Fibroblast of mammary gland (primary cell): Measurements from ENCODE around the gene TRIM37.
A peak's percentile ranks its signal among the peaks of the same experiment; 100 is the strongest.
"Not testable (repeated sequence)": the region's sequence is repeated elsewhere in the genome, so short reads cannot be mapped to it uniquely, and the experiment has no call there.

Experiments used
- DNase-seq: peaks from one replicate; pipeline ENCODE4 v3.0.0-alpha.2; 2010; ENCODE audit warnings: low read depth
- H3K4me3 ChIP-seq: 2 replicates; pipeline ENCODE4 v1.5.1; 2011; ENCODE audit warnings: low read depth, mild to moderate bottlenecking, low read length, moderate library complexity; ENCODE audit not compliant: control insufficient read depth
- TF ChIP-seq, protein P1 (sequence below): conservative IDR thresholded peaks from 2 replicates; pipeline ENCODE4 v1.5.1; 2011; ENCODE audit warnings: low read depth, low read length, inconsistent platforms; ENCODE audit not compliant: control insufficient read depth, insufficient read depth

TRIM37 gene

GRCh38 chr17:58965221-58965620 is 141.5 kb downstream of the TRIM37 start:
- DNase-seq = peak; percentile 7
- no peak overlapping the region for H3K4me3 ChIP-seq
- TF ChIP-seq, protein P1, sequence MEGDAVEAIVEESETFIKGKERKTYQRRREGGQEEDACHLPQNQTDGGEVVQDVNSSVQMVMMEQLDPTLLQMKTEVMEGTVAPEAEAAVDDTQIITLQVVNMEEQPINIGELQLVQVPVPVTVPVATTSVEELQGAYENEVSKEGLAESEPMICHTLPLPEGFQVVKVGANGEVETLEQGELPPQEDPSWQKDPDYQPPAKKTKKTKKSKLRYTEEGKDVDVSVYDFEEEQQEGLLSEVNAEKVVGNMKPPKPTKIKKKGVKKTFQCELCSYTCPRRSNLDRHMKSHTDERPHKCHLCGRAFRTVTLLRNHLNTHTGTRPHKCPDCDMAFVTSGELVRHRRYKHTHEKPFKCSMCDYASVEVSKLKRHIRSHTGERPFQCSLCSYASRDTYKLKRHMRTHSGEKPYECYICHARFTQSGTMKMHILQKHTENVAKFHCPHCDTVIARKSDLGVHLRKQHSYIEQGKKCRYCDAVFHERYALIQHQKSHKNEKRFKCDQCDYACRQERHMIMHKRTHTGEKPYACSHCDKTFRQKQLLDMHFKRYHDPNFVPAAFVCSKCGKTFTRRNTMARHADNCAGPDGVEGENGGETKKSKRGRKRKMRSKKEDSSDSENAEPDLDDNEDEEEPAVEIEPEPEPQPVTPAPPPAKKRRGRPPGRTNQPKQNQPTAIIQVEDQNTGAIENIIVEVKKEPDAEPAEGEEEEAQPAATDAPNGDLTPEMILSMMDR = no peak

DNA sequence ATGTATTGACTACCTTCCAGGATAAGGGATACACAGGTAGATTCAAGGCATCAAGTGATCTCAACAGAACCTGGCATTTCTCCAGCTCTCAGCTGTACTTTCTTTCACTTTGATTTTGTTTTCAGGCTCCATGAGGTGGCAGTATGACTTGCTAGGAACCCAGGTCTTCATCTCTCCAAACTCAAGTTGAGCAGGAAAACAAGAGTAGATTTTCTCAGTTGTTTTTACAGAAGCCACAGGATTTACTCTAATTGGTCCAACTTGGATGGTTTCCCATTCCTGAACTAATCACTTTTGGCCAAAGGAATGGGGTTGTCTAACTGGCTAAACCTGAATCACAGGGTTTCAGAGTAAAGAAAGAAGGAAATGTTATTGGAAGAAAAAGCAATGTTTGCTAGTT is 146.6 kb downstream of the TRIM37 start:
- no peak overlapping the region for H3K4me3 ChIP-seq
- DNase-seq = peak; percentile 68
- TF ChIP-seq, protein P1 = peak; percentile 23

DNA sequence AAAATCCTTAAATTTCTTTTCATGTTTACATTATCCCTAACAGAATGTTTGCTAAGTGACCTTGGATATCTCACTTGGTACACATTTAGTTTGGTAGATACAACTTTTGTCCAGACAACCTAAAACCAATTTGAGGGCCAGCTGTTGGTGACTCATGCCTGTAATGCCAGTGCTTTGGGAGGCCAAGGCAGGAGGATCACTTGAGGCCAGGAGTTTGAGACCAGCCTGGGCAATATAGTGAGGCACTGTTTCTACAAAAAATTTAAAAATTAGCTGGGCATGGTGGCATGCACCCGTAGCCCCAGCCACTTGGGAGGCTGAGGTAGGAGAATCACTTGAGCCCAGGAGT is 149.0 kb downstream of the TRIM37 start:
- not testable (repeated sequence) for H3K4me3 ChIP-seq, DNase-seq

- TF ChIP-seq, protein P1 = no peak
- DNase-seq = peak; percentile 81
- H3K4me3 ChIP-seq = no peak overlapping the region
Observed at GRCh38 chr17:58956997-58957724, 149.5 kb downstream of the TRIM37 start.

- not testable (repeated sequence) for DNase-seq, H3K4me3 ChIP-seq
Observed at GRCh38 chr17:58954358-58954757, 152.3 kb downstream of the TRIM37 start.

DNA sequence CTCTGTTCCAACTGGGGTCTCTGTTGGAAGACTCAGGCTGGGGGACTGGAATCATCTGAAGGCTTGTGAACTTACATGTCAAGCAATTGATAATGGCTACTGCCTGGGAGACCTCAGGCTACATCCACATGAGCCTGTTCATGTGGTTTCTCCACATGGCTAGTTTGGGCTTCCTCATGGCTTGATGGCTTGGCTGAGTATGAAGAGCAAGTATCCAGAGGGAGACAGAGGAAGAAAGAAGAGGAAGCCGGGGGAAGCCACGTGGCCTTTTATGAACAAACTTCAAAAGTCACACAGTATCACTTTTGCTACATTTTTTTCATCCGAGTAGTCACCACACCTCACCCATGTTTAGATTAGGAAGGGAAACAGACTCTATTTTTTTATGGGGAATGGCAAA is 158.9 kb downstream of the TRIM37 start:
- TF ChIP-seq, protein P1 = no peak
- DNase-seq = no peak
- H3K4me3 ChIP-seq = no peak overlapping the region

GRCh38 chr17:58947411-58947810 is 159.3 kb downstream of the TRIM37 start:
- no peak overlapping the region for H3K4me3 ChIP-seq
- no peak for DNase-seq
- TF ChIP-seq, protein P1 = no peak

- no peak overlapping the region for H3K4me3 ChIP-seq
- TF ChIP-seq, protein P1 = no peak
- DNase-seq = no peak
Observed at GRCh38 chr17:58944166-58944565, 162.5 kb downstream of the TRIM37 start.
